B cell (primary cell): ENCODE results near the gene WNT11. TPM values are rescaled to one million over a fixed set of nuclear protein-coding genes. Genes with fewer than 3 reads are reported as not detected.
A peak's percentile ranks its signal among the peaks of the same experiment; 100 is the strongest.

Source experiments
- ATAC-seq: fragments of 200-7000 bp; cut with Tn5 transposase; one replicate; pipeline ENCODE4 v1.10.0; 2021; ENCODE audit warnings: low read depth, mild to moderate bottlenecking, moderate number of reproducible peaks, moderate library complexity
- CTCF ChIA-PET: fragments of 350-600 bp; sonication (Branson Sonifier 250); formaldehyde crosslinking; loops from one replicate; lab custom pipeline; 2021; ENCODE audit warnings: antibody characterized with exemption, inconsistent platforms; lab: Charles Lee
- POLR2A ChIA-PET: fragments of 350-600 bp; sonication (Branson Sonifier 250); formaldehyde crosslinking; loops from one replicate; lab custom pipeline; 2021; ENCODE audit warnings: antibody characterized with exemption; lab: Charles Lee
- DNase-seq: peaks from one replicate; pipeline ENCODE4 v3.0.0; 2013
- H2AFZ ChIP-seq: 2 replicates; pipeline ENCODE4 v1.6.1; 2012; ENCODE audit warnings: mild to moderate bottlenecking, low read depth, low read length; ENCODE audit not compliant: insufficient read depth, poor library complexity, severe bottlenecking
- H3K27ac ChIP-seq, 2 donors: 1 replicate in 1 of 2; 2 replicates in 1 of 2; pipeline ENCODE4 v1.5.1; 2012 to 2013; ENCODE audit warnings: low read length in 2 of 2, mild to moderate bottlenecking in 2 of 2, moderate library complexity in 1 of 2
- H3K27me3 ChIP-seq, 4 experiments: fragments of 200-600 bp in 1 of 4; sonication (generic) in 1 of 4; replicated peaks in 1 of 4; 1 replicate in 2 of 4; 2 replicates in 2 of 4; pipeline versions ENCODE4 v1.6.1 to v1.7.0; 2013 to 2016; ENCODE audit warnings: low read length in 3 of 4, mild to moderate bottlenecking in 2 of 4, mixed read lengths in 1 of 4, moderate library complexity in 1 of 4; ENCODE audit not compliant: insufficient read depth in 4 of 4, control insufficient read depth in 3 of 4; ENCODE audit errors: control extremely low read depth in 1 of 4
- H3K36me3 ChIP-seq, 2 experiments: replicated peaks in 1 of 2; 1 replicate in 1 of 2; 2 replicates in 1 of 2; pipeline versions ENCODE4 v1.6.1 to v1.7.1; 2013; ENCODE audit warnings: low read length in 1 of 2; ENCODE audit not compliant: insufficient read depth in 2 of 2, control insufficient read depth in 1 of 2; ENCODE audit errors: control extremely low read depth in 1 of 2, extremely low read depth in 1 of 2
- H3K4me1 ChIP-seq, 2 donors: fragments of 200-600 bp in 1 of 2; sonication (generic) in 1 of 2; 1 replicate in 1 of 2; 2 replicates in 1 of 2; pipeline versions ENCODE4 v1.5.1 to v1.6.1; 2013 to 2017; ENCODE audit warnings: low read length in 2 of 2; ENCODE audit not compliant: control insufficient read depth in 2 of 2, insufficient read depth in 2 of 2
- H3K4me2 ChIP-seq: replicated peaks from 2 replicates; pipeline ENCODE3; 2012; ENCODE audit warnings: mild to moderate bottlenecking, low read depth, low read length; ENCODE audit not compliant: poor library complexity, severe bottlenecking
- H3K4me3 ChIP-seq, 5 experiments: fragments of 200-600 bp in 1 of 5; sonication (generic) in 1 of 5; 1 replicate in 3 of 5; 2 replicates in 2 of 5; pipeline versions ENCODE4 v1.5.1 to v1.7.0; 2011 to 2016; ENCODE audit warnings: low read length in 4 of 5, mild to moderate bottlenecking in 4 of 5, low read depth in 2 of 5, control low read depth in 1 of 5, moderate library complexity in 1 of 5; ENCODE audit not compliant: insufficient read depth in 1 of 5; ENCODE audit errors: control extremely low read depth in 1 of 5, extremely low read depth in 1 of 5
- H3K79me2 ChIP-seq: fragments of 200-600 bp; sonication (generic); one replicate; pipeline ENCODE4 v1.6.0; 2016; ENCODE audit warnings: low read length; ENCODE audit not compliant: control insufficient read depth, insufficient read depth
- H3K9ac ChIP-seq: fragments of 200-600 bp; sonication (generic); 2 replicates; pipeline ENCODE4 v1.6.1; 2017; ENCODE audit warnings: mild to moderate bottlenecking, low read length, moderate library complexity
- H3K9me3 ChIP-seq, 3 donors: one replicate each; pipeline versions ENCODE4 v1.6.1 to v1.7.1; 2013; ENCODE audit warnings: low read length in 2 of 3; ENCODE audit not compliant: control insufficient read depth in 2 of 3, insufficient read depth in 1 of 3; ENCODE audit errors: control extremely low read depth in 1 of 3
- H4K20me1 ChIP-seq: 2 replicates; pipeline ENCODE4 v1.6.0; 2012; ENCODE audit warnings: mild to moderate bottlenecking, low read length; ENCODE audit not compliant: insufficient read depth, control insufficient read depth, poor library complexity, severe bottlenecking
- H3K27ac Mint-ChIP-seq: one replicate; pipeline ENCODE4 v1.8.0; 2021; ENCODE audit warnings: mixed read lengths
- H3K27me3 Mint-ChIP-seq: one replicate; pipeline ENCODE4 v1.8.0; 2021; ENCODE audit warnings: mixed read lengths
- H3K4me1 Mint-ChIP-seq: one replicate; pipeline ENCODE4 v1.8.0; 2021; ENCODE audit warnings: mixed read lengths
- H3K4me3 Mint-ChIP-seq: one replicate; pipeline ENCODE4 v1.8.0; 2021; ENCODE audit warnings: mixed read lengths
- H3K9me3 Mint-ChIP-seq: one replicate; pipeline ENCODE4 v1.8.0; 2022; ENCODE audit warnings: mixed read lengths; ENCODE audit not compliant: insufficient read depth
- EZH2 ChIP-seq: IDR thresholded peaks from 2 replicates; pipeline ENCODE4 v1.6.1; 2012; ENCODE audit warnings: borderline replicate concordance, low read depth, mild to moderate bottlenecking, moderate library complexity, low read length; ENCODE audit not compliant: insufficient read depth, poor library complexity, severe bottlenecking
- WGBS: methylation state at CpG from one replicate; pipeline ENCODE4 v1.1.5; 2013; ENCODE audit warnings: missing lambda C conversion rate; ENCODE audit not compliant: insufficient coverage; 5-methylcytosine and 5-hydroxymethylcytosine counted together
- intact Hi-C: fragments of 100-400 bp; cut with micrococcal nuclease; formaldehyde crosslinking; loops from one replicate; pipeline ENCODE4 v1.10.0; 2022
- polyA plus RNA-seq: library from polyadenylated mRNA; depleted of rRNA; stranded (reverse); fragments of >200 nt; gene quantifications from 2 replicates; pipeline ENCODE4 v1.2.3, GENCODE V29; 2012
- total RNA-seq, 2 donors: library from RNA; stranded (reverse); fragments of 120-200 nt in 1 of 2; gene quantifications; 1 replicate in 1 of 2; 2 replicates in 1 of 2; pipeline versions ENCODE4 v1.2.3 to v1.2.4, GENCODE V29; 2013 to 2022
- TF ChIP-seq, protein P1 (sequence below): fragments of 200-600 bp; IDR thresholded peaks from one replicate; pipeline ENCODE4 v1.8.0; 2022; ENCODE audit warnings: antibody characterized with exemption, mild to moderate bottlenecking

Gene WNT11
- total and polyA plus RNA-seq, 2 donors (not counting 1 experiment from before 2014, with no cell fraction given): 0.39 TPM; not detected in 1

GRCh38 chr11:76234021-76234415, 27.7 kb upstream of the WNT11 start:
- no peaks in the 10 kb centered on the region for H3K9me3 ChIP-seq
- intact Hi-C loops: loop anchor here (2.0 to 10.0 kb wide), 4 partner anchors 339 to 1739 kb away; partner anchors contain the start of genes LIPT2 and UVRAG
- Mint-ChIP-seq H3K27me3 (no peaks in the 10 kb centered on the region), H3K4me1 (peaks cover 29% of the 10 kb centered on the region), H3K4me3 (peak overlapping the region; percentile 91), H3K27ac (peak overlapping the region; percentile 41), H3K9me3 (no peaks in the 10 kb centered on the region)
- TF ChIP-seq, protein P1, sequence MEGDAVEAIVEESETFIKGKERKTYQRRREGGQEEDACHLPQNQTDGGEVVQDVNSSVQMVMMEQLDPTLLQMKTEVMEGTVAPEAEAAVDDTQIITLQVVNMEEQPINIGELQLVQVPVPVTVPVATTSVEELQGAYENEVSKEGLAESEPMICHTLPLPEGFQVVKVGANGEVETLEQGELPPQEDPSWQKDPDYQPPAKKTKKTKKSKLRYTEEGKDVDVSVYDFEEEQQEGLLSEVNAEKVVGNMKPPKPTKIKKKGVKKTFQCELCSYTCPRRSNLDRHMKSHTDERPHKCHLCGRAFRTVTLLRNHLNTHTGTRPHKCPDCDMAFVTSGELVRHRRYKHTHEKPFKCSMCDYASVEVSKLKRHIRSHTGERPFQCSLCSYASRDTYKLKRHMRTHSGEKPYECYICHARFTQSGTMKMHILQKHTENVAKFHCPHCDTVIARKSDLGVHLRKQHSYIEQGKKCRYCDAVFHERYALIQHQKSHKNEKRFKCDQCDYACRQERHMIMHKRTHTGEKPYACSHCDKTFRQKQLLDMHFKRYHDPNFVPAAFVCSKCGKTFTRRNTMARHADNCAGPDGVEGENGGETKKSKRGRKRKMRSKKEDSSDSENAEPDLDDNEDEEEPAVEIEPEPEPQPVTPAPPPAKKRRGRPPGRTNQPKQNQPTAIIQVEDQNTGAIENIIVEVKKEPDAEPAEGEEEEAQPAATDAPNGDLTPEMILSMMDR: no peak
- no peak for TF ChIP-seq EZH2
- no peaks in the 10 kb centered on the region for H3K79me2 ChIP-seq
- peak overlapping the region in 4 of 5 experiments; percentile 84 to 93 (median 92) for H3K4me3 ChIP-seq
- no peaks in the 10 kb centered on the region for H4K20me1 ChIP-seq
- 64% methylated on average over 8 of the region's 8 CpGs for WGBS
- H3K27ac ChIP-seq: no peak overlapping the region
- H3K4me2 ChIP-seq: peak overlapping the region; percentile 96
- no peaks in the 10 kb centered on the region for H3K36me3 ChIP-seq
- peak overlapping the region; percentile 94 for H2AFZ ChIP-seq
- no peak for DNase-seq
- POLR2A ChIA-PET: interaction anchor here (0.7 to 1.5 kb wide), 2 partner anchors 25 to 479 kb away, joined by 3 to 5 read pairs; no protein-coding TSS in a partner anchor
- H3K9ac ChIP-seq: peak overlapping the region; percentile 90
- peaks cover 0 to 3% (median 0%) of the 10 kb centered on the region in 4 experiments for H3K27me3 ChIP-seq
- ATAC-seq: no peak
- H3K4me1 ChIP-seq: peaks cover 10 to 33% of the 10 kb centered on the region in 2 donors
- CTCF ChIA-PET: interaction anchor here (0.8 to 6.1 kb wide), 5 partner anchors 12 to 85 kb away, joined by 3 to 48 read pairs (median 5); no protein-coding TSS in a partner anchor

DNA sequence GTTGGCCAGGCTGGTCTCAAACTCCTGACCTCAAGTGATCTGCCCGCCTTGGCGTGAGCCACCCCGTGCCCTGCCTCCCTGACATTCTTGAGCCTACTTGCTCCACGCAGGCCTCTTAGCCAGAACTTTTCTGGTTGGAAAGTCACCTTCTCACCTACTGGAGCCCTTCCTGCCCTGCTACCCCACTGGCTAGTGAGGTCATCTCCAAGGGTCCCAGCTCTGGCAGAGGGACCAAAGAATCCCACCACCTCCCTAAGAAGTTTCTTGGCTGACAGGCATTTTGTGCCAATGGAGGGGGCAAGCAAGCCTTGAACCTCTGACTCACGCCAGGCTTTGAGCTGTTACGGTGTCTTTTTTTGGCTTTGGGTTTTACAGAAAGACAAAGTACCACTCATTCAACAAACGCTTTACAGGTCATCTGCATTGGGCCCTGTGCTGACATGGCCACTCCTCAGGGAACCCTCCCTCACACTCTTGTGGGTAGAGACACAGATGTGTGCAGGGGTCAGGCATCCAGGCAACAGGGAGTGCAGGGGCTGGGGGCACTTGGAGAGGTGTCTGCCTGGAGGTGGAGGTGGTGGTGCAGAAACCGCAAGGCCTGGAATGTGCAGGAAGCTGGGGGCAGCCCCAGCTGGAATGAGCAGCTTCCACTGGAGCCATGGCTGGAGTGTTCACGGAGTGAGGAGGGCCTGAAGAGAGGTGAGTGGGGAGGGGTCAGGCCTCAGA, 27.1 kb upstream of the WNT11 start:
- Histone ChIP-seq H2AFZ (peak overlapping the region; percentile 94), H3K36me3 (no peaks in the 10 kb centered on the region), H3K4me2 (no peak overlapping the region), H3K27ac (no peak overlapping the region), H3K9me3 (no peaks in the 10 kb centered on the region), H3K4me1 (peaks cover 10 to 33% of the 10 kb centered on the region in 2 donors), H3K79me2 (no peaks in the 10 kb centered on the region), H4K20me1 (no peaks in the 10 kb centered on the region), H3K4me3 (no peak overlapping the region), H3K27me3 (peaks cover 0 to 3% (median 0%) of the 10 kb centered on the region in 4 experiments), H3K9ac (no peak overlapping the region)
- Mint-ChIP-seq H3K27ac (peak overlapping the region; percentile 39), H3K4me3 (peak overlapping the region; percentile 52), H3K27me3 (no peaks in the 10 kb centered on the region), H3K4me1 (peaks cover 29% of the 10 kb centered on the region), H3K9me3 (no peaks in the 10 kb centered on the region)
- ChIA-PET POLR2A (interaction anchor here (0.7 kb wide), 1 partner anchor 480 kb away, joined by 3 read pairs; no protein-coding TSS in a partner anchor), CTCF (interaction anchor here (1.5 to 6.1 kb wide), 3 partner anchors 25 to 86 kb away, joined by 5 to 48 read pairs (median 7); no protein-coding TSS in a partner anchor)
- no peak for DNase-seq
- intact Hi-C loops: loop anchor here (10.0 kb wide), 3 partner anchors 339 to 1739 kb away; partner anchors contain the start of gene LIPT2
- ATAC-seq: no peak
- WGBS: 95% methylated on average over 8 of the region's 9 CpGs
- no peak for TF ChIP-seq EZH2
- TF ChIP-seq, protein P1: no peak
